Hepatocyte (in vitro differentiated cells): ENCODE results near the gene PLCG1.
A peak's percentile ranks its signal among the peaks of the same experiment; 100 is the strongest.

ENCODE experiments used
- CTCF ChIP-seq: fragments of 200-600 bp; sonication (generic); IDR thresholded peaks from 2 replicates; pipeline ENCODE4 v1.5.1; 2016; ENCODE audit warnings: antibody characterized with exemption, mild to moderate bottlenecking; ENCODE audit not compliant: poor library complexity
- EZH2phosphoT487 ChIP-seq: fragments of 200-600 bp; sonication (generic); IDR thresholded peaks from one replicate; pipeline ENCODE4 v1.6.1; 2018; ENCODE audit warnings: antibody characterized with exemption, mild to moderate bottlenecking, low read depth, moderate library complexity; ENCODE audit not compliant: unreplicated experiment, severe bottlenecking

- TF ChIP-seq CTCF (peak; percentile 89), EZH2phosphoT487 (no peak)
Measured at GRCh38 chr20:41173161-41173721, 35.9 kb downstream of the PLCG1 start.
